K562 (cell line): ENCODE results near the gene AKAP12. TPM values are rescaled to one million over a fixed set of nuclear protein-coding genes. Genes with fewer than 3 reads are reported as not detected.
A peak's percentile ranks its signal among the peaks of the same experiment; 100 is the strongest.

Experiments
- ATF2 ChIP-seq: sonication (generic); formaldehyde crosslinking; IDR thresholded peaks from 2 replicates; pipeline ENCODE4 v1.8.1; 2022; ENCODE audit warnings: missing genetic modification reagents
- CGGBP1 ChIP-seq: fragments of 250-450 bp; sonication (Bioruptor Pico); IDR thresholded peaks from 2 replicates; pipeline ENCODE4 v1.9.0; 2021; ENCODE audit warnings: mild to moderate bottlenecking
- EWSR1 ChIP-seq: fragments of 450-650 bp; IDR thresholded peaks from 2 replicates; pipeline ENCODE4 v1.6.1; 2018; ENCODE audit warnings: borderline replicate concordance, mild to moderate bottlenecking, low read depth, moderate library complexity; ENCODE audit not compliant: partially characterized antibody
- FOXA3 ChIP-seq, 2 experiments: fragments of 450-650 bp in 1 of 2; sonication (generic) in 1 of 2; formaldehyde crosslinking; IDR thresholded peaks in 1 of 2; conservative IDR thresholded peaks in 1 of 2; 2 replicates each; pipeline versions ENCODE4 v1.4.0 to v1.8.0; 2020 to 2022; ENCODE audit warnings: mild to moderate bottlenecking in 2 of 2, missing genetic modification reagents in 1 of 2
- FOXK1 ChIP-seq: sonication (generic); formaldehyde crosslinking; IDR thresholded peaks from 2 replicates; pipeline ENCODE4 v1.8.0; 2022; ENCODE audit warnings: missing genetic modification reagents, mild to moderate bottlenecking, borderline replicate concordance
- GABPB1 ChIP-seq: sonication (generic); formaldehyde crosslinking; IDR thresholded peaks from 2 replicates; pipeline ENCODE4 v1.8.0; 2022; ENCODE audit warnings: mild to moderate bottlenecking, missing genetic modification reagents
- HMG20A ChIP-seq: fragments of 450-650 bp; formaldehyde crosslinking; conservative IDR thresholded peaks from 2 replicates; pipeline ENCODE4 v1.4.0; 2020; ENCODE audit warnings: mild to moderate bottlenecking, mixed read lengths
- KDM5B ChIP-seq: fragments of 200-600 bp; sonication (generic); IDR thresholded peaks from 2 replicates; pipeline ENCODE4 v1.6.1; 2012; ENCODE audit warnings: low read depth, mild to moderate bottlenecking, moderate library complexity, low read length, control low read depth, inconsistent platforms; ENCODE audit not compliant: insufficient replicate concordance
- MTA1 ChIP-seq: fragments of 450-650 bp; IDR thresholded peaks from 2 replicates; pipeline ENCODE4 v1.6.1; 2017; ENCODE audit warnings: borderline replicate concordance
- MTA3 ChIP-seq: fragments of 450-650 bp; formaldehyde crosslinking; IDR thresholded peaks from 2 replicates; pipeline ENCODE4 v1.6.1; 2017; ENCODE audit warnings: mild to moderate bottlenecking, borderline replicate concordance
- NFE2L1 ChIP-seq: fragments of 450-650 bp; IDR thresholded peaks from 2 replicates; pipeline ENCODE4 v1.6.1; 2016; ENCODE audit warnings: missing genetic modification characterization, low read depth, mild to moderate bottlenecking, missing compliant biosample characterization, moderate library complexity, borderline replicate concordance
- POLR2H ChIP-seq: IDR thresholded peaks from 2 replicates; pipeline ENCODE4 v1.6.1; 2016; ENCODE audit warnings: missing genetic modification characterization, low read depth, mild to moderate bottlenecking, control low read depth, missing compliant biosample characterization, moderate library complexity
- RBM25 ChIP-seq: fragments of 200-400 bp; formaldehyde crosslinking; IDR thresholded peaks from 2 replicates; pipeline ENCODE4 v1.6.1; 2018; ENCODE audit warnings: low read length, low read depth, moderate library complexity; ENCODE audit not compliant: severe bottlenecking
- RNF2 ChIP-seq: sonication (generic); IDR thresholded peaks from 2 replicates; pipeline ENCODE4 v1.6.1; 2016
- STAT5B ChIP-seq: fragments of 250-450 bp; sonication (Bioruptor Pico); IDR thresholded peaks from 2 replicates; pipeline ENCODE4 v1.8.0; 2021; ENCODE audit warnings: mild to moderate bottlenecking, inconsistent platforms
- ZNF212 ChIP-seq: fragments of 450-650 bp; formaldehyde crosslinking; IDR thresholded peaks from 2 replicates; pipeline ENCODE4 v1.4.0; 2020; ENCODE audit warnings: mild to moderate bottlenecking
- ZNF655 ChIP-seq: fragments of 250-450 bp; sonication (Bioruptor Pico); IDR thresholded peaks from 2 replicates; pipeline ENCODE4 v1.5.0; 2021
- polyA plus RNA-seq, 8 experiments: library from polyadenylated mRNA; depleted of rRNA in 4 of 8; stranded (reverse) in 5 of 8; unstranded in 3 of 8; fragments of >200 nt; fragmentation: Nextera tagmentation in 2 of 8; fragmentation: Illumina TruSeq in 1 of 8; extraction: Ambion mirVana in 2 of 8; extraction: Trizol in 1 of 8; gene quantifications; 2 replicates each; pipeline versions ENCODE4 v1.2.1 to v1.2.3, GENCODE V29; 2011 to 2014; ENCODE audit warnings: inconsistent platforms in 1 of 8, missing spikeins in 1 of 8
- total RNA-seq, 7 experiments: library from RNA; depleted of rRNA in 6 of 7; stranded (reverse); fragments of >200 nt in 6 of 7; fragmentation: Illumina TruSeq in 2 of 7; extraction: Trizol in 2 of 7; gene quantifications; 2 replicates each; pipeline versions ENCODE4 v1.2.1 to v1.2.3, GENCODE V29; 2011 to 2021; ENCODE audit warnings: low replicate concordance in 1 of 7
- TF ChIP-seq, protein P1 (sequence below), 3 experiments: fragments of 200-800 bp in 1 of 3; sonication (Bioruptor generic) in 1 of 3; sonication (generic) in 1 of 3; formaldehyde crosslinking in 1 of 3; IDR thresholded peaks; 2 replicates each; pipeline versions ENCODE4 v1.6.1 to v1.8.0; 2016 to 2022; ENCODE audit warnings: mild to moderate bottlenecking in 2 of 3, missing compliant biosample characterization in 2 of 3, missing genetic modification characterization in 2 of 3, missing genetic modification reagents in 1 of 3
- TF ChIP-seq, protein P2 (sequence below): fragments of 150-350 bp; conservative IDR thresholded peaks from 2 replicates; pipeline ENCODE4 v1.6.1; 2014; ENCODE audit warnings: low read length
- TF ChIP-seq, protein P3 (sequence below): IDR thresholded peaks from 2 replicates; pipeline ENCODE4 v1.6.1; 2011; ENCODE audit not compliant: insufficient read length; ENCODE audit errors: extremely low read depth

The AKAP12 gene
- total and polyA plus RNA-seq, 9 of the 15 experiments (the other 6 are each of a cell fraction or from before 2014, with no cell fraction given): 0.08 to 2.0 (median 0.62) TPM

DNA sequence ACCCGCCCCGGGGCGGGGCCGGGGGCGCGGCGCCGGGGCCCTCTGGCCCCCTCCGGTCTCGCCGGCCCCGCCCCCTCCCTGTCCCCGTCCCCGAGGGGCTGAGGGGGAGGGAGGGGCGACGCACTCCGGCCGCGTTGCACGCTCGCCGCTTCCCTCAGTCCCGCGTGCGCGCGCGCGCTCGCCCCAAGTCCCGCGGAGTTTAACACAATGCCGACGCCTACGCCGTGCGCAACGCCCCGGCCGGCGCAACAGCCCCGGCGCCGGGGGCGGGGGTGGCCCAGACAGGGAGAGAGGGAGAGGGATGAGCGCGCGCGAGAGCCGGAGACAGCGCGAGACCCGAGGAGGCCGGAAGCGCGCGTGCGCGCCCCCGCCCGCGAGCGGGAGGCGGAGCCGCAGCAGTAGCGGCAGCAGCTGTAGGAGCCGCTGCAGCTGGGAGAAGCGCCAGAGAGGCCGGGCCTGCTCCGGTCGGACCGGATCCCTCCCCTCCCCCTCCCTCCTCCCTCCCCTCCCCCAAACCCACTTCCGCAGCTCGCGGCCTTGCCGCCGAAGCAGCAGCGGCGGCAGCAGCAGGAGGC is 150.6 kb downstream of the AKAP12 start (continued):
- TF ChIP-seq, protein P1, sequence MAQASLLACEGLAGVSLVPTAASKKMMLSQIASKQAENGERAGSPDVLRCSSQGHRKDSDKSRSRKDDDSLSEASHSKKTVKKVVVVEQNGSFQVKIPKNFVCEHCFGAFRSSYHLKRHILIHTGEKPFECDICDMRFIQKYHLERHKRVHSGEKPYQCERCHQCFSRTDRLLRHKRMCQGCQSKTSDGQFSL (CRISPR knock-in tag; IDR thresholded peaks at IDR 0.05): no peak
- TF ChIP-seq, protein P1 (tag; IDR thresholded peaks at IDR 0.05): no peak
- TF ChIP-seq ATF2 (CRISPR knock-in tag): no peak
- TF ChIP-seq RNF2: peak; percentile 19; the same call in 1 of the 2 replicates
- no peak for TF ChIP-seq HMG20A (CRISPR knock-in tag)
- TF ChIP-seq KDM5B: no peak
- no peak for TF ChIP-seq MTA1
- peak; percentile 52; the same call in 1 of the 2 replicates for TF ChIP-seq GABPB1 (CRISPR knock-in tag)
- peak; percentile 100 for TF ChIP-seq RBM25
- TF ChIP-seq POLR2H: peak; percentile 57; the same call in 1 of the 2 replicates
- TF ChIP-seq FOXK1 (CRISPR knock-in tag): no peak
- TF ChIP-seq ZNF212 (CRISPR knock-in tag): no peak
- TF ChIP-seq, protein P2, sequence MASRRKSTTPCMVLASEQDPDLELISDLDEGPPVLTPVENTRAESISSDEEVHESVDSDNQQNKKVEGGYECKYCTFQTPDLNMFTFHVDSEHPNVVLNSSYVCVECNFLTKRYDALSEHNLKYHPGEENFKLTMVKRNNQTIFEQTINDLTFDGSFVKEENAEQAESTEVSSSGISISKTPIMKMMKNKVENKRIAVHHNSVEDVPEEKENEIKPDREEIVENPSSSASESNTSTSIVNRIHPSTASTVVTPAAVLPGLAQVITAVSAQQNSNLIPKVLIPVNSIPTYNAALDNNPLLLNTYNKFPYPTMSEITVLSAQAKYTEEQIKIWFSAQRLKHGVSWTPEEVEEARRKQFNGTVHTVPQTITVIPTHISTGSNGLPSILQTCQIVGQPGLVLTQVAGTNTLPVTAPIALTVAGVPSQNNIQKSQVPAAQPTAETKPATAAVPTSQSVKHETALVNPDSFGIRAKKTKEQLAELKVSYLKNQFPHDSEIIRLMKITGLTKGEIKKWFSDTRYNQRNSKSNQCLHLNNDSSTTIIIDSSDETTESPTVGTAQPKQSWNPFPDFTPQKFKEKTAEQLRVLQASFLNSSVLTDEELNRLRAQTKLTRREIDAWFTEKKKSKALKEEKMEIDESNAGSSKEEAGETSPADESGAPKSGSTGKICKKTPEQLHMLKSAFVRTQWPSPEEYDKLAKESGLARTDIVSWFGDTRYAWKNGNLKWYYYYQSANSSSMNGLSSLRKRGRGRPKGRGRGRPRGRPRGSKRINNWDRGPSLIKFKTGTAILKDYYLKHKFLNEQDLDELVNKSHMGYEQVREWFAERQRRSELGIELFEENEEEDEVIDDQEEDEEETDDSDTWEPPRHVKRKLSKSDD: peak; percentile 94
- TF ChIP-seq CGGBP1 (CRISPR knock-in tag): no peak
- TF ChIP-seq ZNF655 (CRISPR knock-in tag): no peak
- no peak for TF ChIP-seq FOXA3 (CRISPR knock-in tag; conservative IDR thresholded peaks at IDR 0.05 in 1 of 2, IDR thresholded peaks at IDR 0.05 in 1 of 2)
- TF ChIP-seq STAT5B (CRISPR knock-in tag): no peak
- TF ChIP-seq NFE2L1 (tag): no peak
- TF ChIP-seq, protein P3, sequence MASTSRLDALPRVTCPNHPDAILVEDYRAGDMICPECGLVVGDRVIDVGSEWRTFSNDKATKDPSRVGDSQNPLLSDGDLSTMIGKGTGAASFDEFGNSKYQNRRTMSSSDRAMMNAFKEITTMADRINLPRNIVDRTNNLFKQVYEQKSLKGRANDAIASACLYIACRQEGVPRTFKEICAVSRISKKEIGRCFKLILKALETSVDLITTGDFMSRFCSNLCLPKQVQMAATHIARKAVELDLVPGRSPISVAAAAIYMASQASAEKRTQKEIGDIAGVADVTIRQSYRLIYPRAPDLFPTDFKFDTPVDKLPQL: no peak
- 0 out of 2 replicates have a peak, but pooled peaks have one; percentile 6 for TF ChIP-seq MTA3
- no peak for TF ChIP-seq EWSR1
